Measurements from ENCODE around the gene TMEM170A.

The TMEM170A gene

GRCh38 chr16:75452464-75453190 lies 11.9 kb downstream of the TMEM170A start:
- peaks cover 42% of the 10 kb centered on the region for H3K36me3 Mint-ChIP-seq (ENCODE audit: low read depth)
- H3K27ac Mint-ChIP-seq, result peak overlapping the region in 1 of 3 experiments; percentile 47
- TF ChIP-seq CTCF (IDR thresholded peaks at IDR 0.05; ENCODE audit: unreplicated experiment in 3 of 3), result no peak
- H3K4me3 Mint-ChIP-seq, result no peak overlapping the region
- H3K4me1 Mint-ChIP-seq, result peaks cover 23% of the 10 kb centered on the region
- H3K27me3 Mint-ChIP-seq (ENCODE audit: low read depth), result peaks cover 3% of the 10 kb centered on the region
- no peaks in the 10 kb centered on the region for H3K9me3 Mint-ChIP-seq

- Mint-ChIP-seq H3K27ac (no peak overlapping the region), H3K4me3 (no peak overlapping the region)
Observed at GRCh38 chr16:75446416-75446815, 18.1 kb downstream of the TMEM170A start.

GRCh38 chr16:75445298-75445697 lies 19.2 kb downstream of the TMEM170A start:
- Mint-ChIP-seq H3K9me3 (no peaks in the 10 kb centered on the region), H3K4me3 (no peak overlapping the region), H3K4me1 (peaks cover 4% of the 10 kb centered on the region), H3K36me3 (ENCODE audit: low read depth) (peaks cover 35% of the 10 kb centered on the region), H3K27ac (no peak overlapping the region), H3K27me3 (ENCODE audit: low read depth) (no peaks in the 10 kb centered on the region)
- TF ChIP-seq CTCF (IDR thresholded peaks at IDR 0.05; ENCODE audit: unreplicated experiment in 3 of 3), result no peak

More at GRCh38 chr16:75446416-75446815, 18.1 kb downstream of the TMEM170A start:
- no peak for TF ChIP-seq CTCF (IDR thresholded peaks at IDR 0.05; ENCODE audit: unreplicated experiment in 3 of 3)
- Mint-ChIP-seq H3K36me3 (ENCODE audit: low read depth) (peaks cover 44% of the 10 kb centered on the region), H3K27me3 (ENCODE audit: low read depth) (no peaks in the 10 kb centered on the region), H3K4me1 (peaks cover 4% of the 10 kb centered on the region), H3K9me3 (no peaks in the 10 kb centered on the region)

- Mint-ChIP-seq H3K4me3 (no peak overlapping the region), H3K9me3 (peaks cover under 1% of the 10 kb centered on the region), H3K27me3 (ENCODE audit: low read depth) (no peaks in the 10 kb centered on the region), H3K4me1 (peaks cover 4% of the 10 kb centered on the region), H3K27ac (peak overlapping the region in 1 of 3 experiments; percentile 66), H3K36me3 (ENCODE audit: low read depth) (peaks cover 21% of the 10 kb centered on the region)
- TF ChIP-seq CTCF (IDR thresholded peaks at IDR 0.05; ENCODE audit: unreplicated experiment in 3 of 3), result no peak
Observed at GRCh38 chr16:75443298-75443697, 21.2 kb downstream of the TMEM170A start.

GRCh38 chr16:75433732-75434413 lies 30.6 kb downstream of the TMEM170A start:
- Mint-ChIP-seq H3K4me3 (peak overlapping the region; percentile 84 to 89 (median 86)), H3K27ac (peak overlapping the region; percentile 88 to 98 (median 98)), H3K4me1 (peaks cover 16% of the 10 kb centered on the region), H3K27me3 (ENCODE audit: low read depth) (no peaks in the 10 kb centered on the region), H3K9me3 (peaks cover 11% of the 10 kb centered on the region), H3K36me3 (ENCODE audit: low read depth) (peaks cover 26% of the 10 kb centered on the region)
- TF ChIP-seq CTCF (IDR thresholded peaks at IDR 0.05; ENCODE audit: unreplicated experiment in 3 of 3), result no peak
